Measurements from ENCODE around the gene AREL1.

Gene AREL1

GRCh38 chr14:74693191-74693590, 19.7 kb downstream of the AREL1 start:
- CTCF ChIA-PET: interaction anchor here (1.0 to 1.2 kb wide), 2 partner anchors 9 to 13 kb away, joined by 3 to 4 read pairs; no protein-coding TSS in a partner anchor
- POLR2A ChIA-PET: no interaction called here
- DNase-seq (ENCODE audit: extremely low spot score): no peak
- no peak for TF ChIP-seq CTCF (IDR thresholded peaks at IDR 0.05; ENCODE audit: control extremely low read depth, extremely low read depth, low read depth, missing control alignments)

GRCh38 chr14:74691456-74691855, 21.4 kb downstream of the AREL1 start:
- ChIA-PET CTCF (no interaction called here), POLR2A (no interaction called here)
- no peak for TF ChIP-seq CTCF (IDR thresholded peaks at IDR 0.05; ENCODE audit: control extremely low read depth, extremely low read depth, low read depth, missing control alignments)

GRCh38 chr14:74685921-74686678, 26.8 kb downstream of the AREL1 start:
- ChIA-PET POLR2A (no interaction called here), CTCF (interaction anchor here (1.0 to 1.4 kb wide), 3 partner anchors 19 to 72 kb away, joined by 3 read pairs; no protein-coding TSS in a partner anchor)
- no peak for TF ChIP-seq CTCF (IDR thresholded peaks at IDR 0.05; ENCODE audit: control extremely low read depth, extremely low read depth, low read depth, missing control alignments)
- DNase-seq (ENCODE audit: extremely low spot score): no peak

More at GRCh38 chr14:74691456-74691855, 21.4 kb downstream of the AREL1 start:
- no peak for DNase-seq (ENCODE audit: extremely low spot score)

- CTCF ChIA-PET: interaction anchor here (1.2 to 1.8 kb wide), 4 partner anchors 8 to 73 kb away, joined by 3 to 4 read pairs (median 3); no protein-coding TSS in a partner anchor
- no peak for DNase-seq (ENCODE audit: extremely low spot score)
- POLR2A ChIA-PET: no interaction called here
- TF ChIP-seq CTCF (IDR thresholded peaks at IDR 0.05; ENCODE audit: control extremely low read depth, extremely low read depth, low read depth, missing control alignments): no peak
Observed at GRCh38 chr14:74685056-74685455, 27.8 kb downstream of the AREL1 start.

GRCh38 chr14:74684434-74684833, 28.4 kb downstream of the AREL1 start:
- peak; percentile 59 for DNase-seq (ENCODE audit: extremely low spot score)
- ChIA-PET CTCF (interaction anchor here (0.6 to 2.0 kb wide), 5 partner anchors 9 to 75 kb away, joined by 3 to 6 read pairs (median 3); no protein-coding TSS in a partner anchor), POLR2A (no interaction called here)
- TF ChIP-seq CTCF (IDR thresholded peaks at IDR 0.05; ENCODE audit: control extremely low read depth, extremely low read depth, low read depth, missing control alignments): no peak

GRCh38 chr14:74683406-74683805, 29.5 kb downstream of the AREL1 start:
- ChIA-PET CTCF (interaction anchor here (1.8 to 2.0 kb wide), 2 partner anchors 10 to 74 kb away, joined by 4 to 6 read pairs; no protein-coding TSS in a partner anchor), POLR2A (no interaction called here)

More at GRCh38 chr14:74683406-74683805, 29.5 kb downstream of the AREL1 start:
- no peak for DNase-seq (ENCODE audit: extremely low spot score)
- TF ChIP-seq CTCF (IDR thresholded peaks at IDR 0.05; ENCODE audit: control extremely low read depth, extremely low read depth, low read depth, missing control alignments): no peak

All from GM10248 (cell line).